ENCODE data around the gene RGN. TPM values are rescaled to one million over a fixed set of nuclear protein-coding genes. Genes with fewer than 3 reads are reported as not detected.

RGN gene
- total RNA-seq, 1 donor from 2014 or later, result not detected

DNA sequence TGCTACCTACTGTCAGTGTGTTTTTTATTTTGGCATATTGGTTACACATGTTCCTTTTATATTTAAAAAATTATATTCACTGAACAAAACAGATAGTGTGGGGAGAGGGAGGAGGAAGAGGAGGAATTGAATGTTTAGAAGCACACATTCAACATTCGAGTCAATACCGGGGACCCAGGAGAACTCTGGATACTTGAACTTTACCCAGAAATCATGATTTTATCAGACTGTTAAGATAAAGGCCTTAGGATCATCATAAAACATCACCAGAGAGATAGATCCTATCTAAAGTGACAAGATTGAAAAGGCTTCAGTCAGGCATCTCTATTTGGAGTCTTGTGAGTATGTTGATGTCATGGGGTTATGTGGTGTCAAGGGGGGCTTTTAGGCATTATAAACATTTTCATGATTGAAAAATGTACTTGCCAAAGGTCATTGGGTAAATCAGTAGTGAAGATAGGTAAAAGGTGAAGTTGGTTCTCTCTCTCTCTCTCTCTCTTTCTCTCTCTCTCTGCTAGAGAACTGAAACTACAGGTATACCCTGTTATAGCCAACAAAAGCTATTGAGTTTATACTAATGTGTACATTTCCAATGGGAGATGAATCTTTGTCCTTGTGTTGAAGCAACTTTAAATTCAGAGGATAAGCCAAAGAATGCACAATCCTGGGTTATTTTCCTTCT, 16.9 kb upstream of the RGN start:
- Mint-ChIP-seq H3K27me3 (ENCODE audit: unreplicated experiment) (no peaks in the 10 kb centered on the region), H3K27ac (ENCODE audit: unreplicated experiment) (no peak overlapping the region), H3K36me3 (ENCODE audit: unreplicated experiment) (peaks cover 4% of the 10 kb centered on the region), H3K4me1 (ENCODE audit: unreplicated experiment) (no peaks in the 10 kb centered on the region), H3K4me3 (ENCODE audit: unreplicated experiment) (no peak overlapping the region), H3K9me3 (ENCODE audit: unreplicated experiment) (no peaks in the 10 kb centered on the region)
- DNase-seq (ENCODE audit: extremely low spot score, unreplicated experiment), result no peak
- TF ChIP-seq, protein P1, sequence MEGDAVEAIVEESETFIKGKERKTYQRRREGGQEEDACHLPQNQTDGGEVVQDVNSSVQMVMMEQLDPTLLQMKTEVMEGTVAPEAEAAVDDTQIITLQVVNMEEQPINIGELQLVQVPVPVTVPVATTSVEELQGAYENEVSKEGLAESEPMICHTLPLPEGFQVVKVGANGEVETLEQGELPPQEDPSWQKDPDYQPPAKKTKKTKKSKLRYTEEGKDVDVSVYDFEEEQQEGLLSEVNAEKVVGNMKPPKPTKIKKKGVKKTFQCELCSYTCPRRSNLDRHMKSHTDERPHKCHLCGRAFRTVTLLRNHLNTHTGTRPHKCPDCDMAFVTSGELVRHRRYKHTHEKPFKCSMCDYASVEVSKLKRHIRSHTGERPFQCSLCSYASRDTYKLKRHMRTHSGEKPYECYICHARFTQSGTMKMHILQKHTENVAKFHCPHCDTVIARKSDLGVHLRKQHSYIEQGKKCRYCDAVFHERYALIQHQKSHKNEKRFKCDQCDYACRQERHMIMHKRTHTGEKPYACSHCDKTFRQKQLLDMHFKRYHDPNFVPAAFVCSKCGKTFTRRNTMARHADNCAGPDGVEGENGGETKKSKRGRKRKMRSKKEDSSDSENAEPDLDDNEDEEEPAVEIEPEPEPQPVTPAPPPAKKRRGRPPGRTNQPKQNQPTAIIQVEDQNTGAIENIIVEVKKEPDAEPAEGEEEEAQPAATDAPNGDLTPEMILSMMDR (IDR thresholded peaks at IDR 0.05), result no peak

DNA sequence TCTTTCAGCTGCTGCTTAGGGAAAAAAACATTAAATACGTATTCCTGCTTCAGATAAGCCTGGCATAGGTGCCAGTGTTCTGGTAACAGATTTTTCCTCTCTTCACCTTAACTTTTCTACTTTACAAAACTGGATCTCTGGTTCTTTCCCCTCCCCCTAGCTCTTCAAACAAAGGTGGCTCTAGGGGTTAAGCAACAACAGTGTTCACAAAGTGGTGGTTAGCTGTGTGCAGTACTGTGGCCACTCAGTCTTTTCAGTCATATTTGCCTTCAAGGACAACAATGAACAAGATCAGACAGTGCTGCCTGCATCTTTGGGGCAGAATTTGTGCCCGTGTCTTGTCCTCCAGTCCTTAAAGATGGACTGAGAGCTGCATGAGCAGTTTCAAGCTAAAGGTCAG, 15.1 kb upstream of the RGN start:
- DNase-seq (ENCODE audit: extremely low spot score, unreplicated experiment), result peak; percentile 56
- no peak overlapping the region for H3K4me3 Mint-ChIP-seq (ENCODE audit: unreplicated experiment)
- TF ChIP-seq, protein P1 (IDR thresholded peaks at IDR 0.05), result no peak
- H3K4me1 Mint-ChIP-seq (ENCODE audit: unreplicated experiment), result no peaks in the 10 kb centered on the region
- H3K27ac Mint-ChIP-seq (ENCODE audit: unreplicated experiment), result no peak overlapping the region
- H3K36me3 Mint-ChIP-seq (ENCODE audit: unreplicated experiment), result peaks cover 2% of the 10 kb centered on the region
- no peaks in the 10 kb centered on the region for H3K9me3 Mint-ChIP-seq (ENCODE audit: unreplicated experiment)
- no peaks in the 10 kb centered on the region for H3K27me3 Mint-ChIP-seq (ENCODE audit: unreplicated experiment)

DNA sequence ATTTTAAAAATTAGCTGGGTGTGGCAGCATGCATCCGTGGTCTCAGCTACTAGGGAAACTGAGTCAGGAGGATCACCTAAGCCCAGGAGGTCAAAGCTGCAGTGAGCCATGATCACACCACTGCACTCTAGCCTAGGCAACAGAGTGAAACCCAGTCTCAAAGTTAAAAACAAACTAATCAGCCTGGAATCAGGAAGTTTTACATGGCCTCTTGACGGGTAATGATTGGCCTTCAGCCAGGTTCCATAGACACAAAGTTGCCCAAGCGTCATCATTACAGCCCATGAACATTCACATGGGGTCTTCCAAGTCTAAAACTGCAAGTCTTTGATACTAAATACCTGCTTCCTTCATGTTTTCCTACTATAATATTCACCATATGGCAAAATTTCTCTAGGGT, 10.0 kb upstream of the RGN start:
- TF ChIP-seq, protein P1 (IDR thresholded peaks at IDR 0.05), result no peak
- no peak for DNase-seq (ENCODE audit: extremely low spot score, unreplicated experiment)
- H3K4me1 Mint-ChIP-seq (ENCODE audit: unreplicated experiment), result no peaks in the 10 kb centered on the region
- no peaks in the 10 kb centered on the region for H3K36me3 Mint-ChIP-seq (ENCODE audit: unreplicated experiment)
- H3K4me3 Mint-ChIP-seq (ENCODE audit: unreplicated experiment), result no peak overlapping the region
- H3K9me3 Mint-ChIP-seq (ENCODE audit: unreplicated experiment), result peaks cover 4% of the 10 kb centered on the region
- no peak overlapping the region for H3K27ac Mint-ChIP-seq (ENCODE audit: unreplicated experiment)
- H3K27me3 Mint-ChIP-seq (ENCODE audit: unreplicated experiment), result no peaks in the 10 kb centered on the region

DNA sequence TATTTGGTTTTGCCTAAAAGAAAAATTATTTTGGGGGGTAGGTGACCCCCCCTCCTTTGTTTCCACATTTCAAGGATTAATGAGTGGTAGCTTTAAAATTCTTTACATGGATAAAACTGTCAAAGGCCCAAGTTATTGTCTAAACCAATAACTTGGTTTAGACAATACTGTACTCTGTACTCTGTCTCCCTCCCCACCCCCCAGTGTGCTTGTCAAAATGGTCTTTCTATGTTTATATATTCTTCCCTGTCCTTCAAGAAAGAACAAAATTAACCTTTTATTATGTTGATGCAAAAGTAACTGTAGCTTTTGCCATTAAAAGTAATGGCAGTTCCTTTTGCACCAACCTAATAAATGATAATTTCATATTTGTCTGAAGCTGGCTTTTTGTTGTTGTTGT, 9.5 kb upstream of the RGN start:
- no peaks in the 10 kb centered on the region for H3K36me3 Mint-ChIP-seq (ENCODE audit: unreplicated experiment)
- H3K9me3 Mint-ChIP-seq (ENCODE audit: unreplicated experiment), result peaks cover 4% of the 10 kb centered on the region
- no peak for DNase-seq (ENCODE audit: extremely low spot score, unreplicated experiment)
- H3K4me3 Mint-ChIP-seq (ENCODE audit: unreplicated experiment), result no peak overlapping the region
- H3K27me3 Mint-ChIP-seq (ENCODE audit: unreplicated experiment), result no peaks in the 10 kb centered on the region
- TF ChIP-seq, protein P1 (IDR thresholded peaks at IDR 0.05), result no peak
- no peaks in the 10 kb centered on the region for H3K4me1 Mint-ChIP-seq (ENCODE audit: unreplicated experiment)
- H3K27ac Mint-ChIP-seq (ENCODE audit: unreplicated experiment), result no peak overlapping the region

DNA sequence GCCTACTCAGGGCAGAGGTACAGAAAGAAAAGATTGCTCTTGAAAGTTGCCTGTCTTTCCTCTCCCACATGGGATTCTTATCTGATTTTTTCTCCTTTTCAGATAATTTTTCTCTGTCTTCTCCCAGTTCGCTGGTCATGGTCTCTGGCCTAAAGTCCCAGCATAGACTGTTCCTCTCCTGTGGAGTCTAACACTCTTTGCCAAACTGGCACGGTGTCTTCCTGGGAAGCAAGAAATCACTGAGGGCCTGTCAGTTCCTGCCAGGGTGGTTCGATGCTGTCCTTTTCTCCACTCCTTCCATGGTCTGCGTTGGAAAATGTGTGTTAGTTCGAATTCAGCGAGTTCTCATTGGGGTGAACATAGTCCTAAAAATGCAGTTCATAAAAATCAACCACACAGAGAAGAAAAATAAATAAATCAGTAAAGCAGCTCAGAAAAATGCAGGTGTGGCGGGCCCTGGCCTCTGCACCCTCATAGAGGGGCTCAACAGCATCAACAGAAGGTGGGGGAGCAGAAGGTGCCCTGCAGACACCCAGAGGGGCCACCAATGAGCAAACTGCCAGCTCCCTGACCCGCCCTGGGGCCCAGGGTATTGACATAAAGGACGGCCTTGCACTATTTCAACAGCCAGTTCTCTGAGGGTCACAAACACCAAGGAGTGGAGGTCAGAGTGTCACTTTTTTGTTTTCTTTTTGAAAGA, 2.1 kb downstream of the RGN start:
- H3K9me3 Mint-ChIP-seq (ENCODE audit: unreplicated experiment), result no peaks in the 10 kb centered on the region
- no peak overlapping the region for H3K27ac Mint-ChIP-seq (ENCODE audit: unreplicated experiment)
- TF ChIP-seq, protein P1 (IDR thresholded peaks at IDR 0.05), result no peak
- H3K4me1 Mint-ChIP-seq (ENCODE audit: unreplicated experiment), result no peaks in the 10 kb centered on the region
- no peak for DNase-seq (ENCODE audit: extremely low spot score, unreplicated experiment)
- no peaks in the 10 kb centered on the region for H3K36me3 Mint-ChIP-seq (ENCODE audit: unreplicated experiment)
- no peaks in the 10 kb centered on the region for H3K27me3 Mint-ChIP-seq (ENCODE audit: unreplicated experiment)
- H3K4me3 Mint-ChIP-seq (ENCODE audit: unreplicated experiment), result no peak overlapping the region
